GM21528 (cell line): ENCODE measurements around the gene SLC26A3.

Experiments used
- ATAC-seq: cut with Tn5 transposase; IDR thresholded peaks from one replicate; pipeline ENCODE4 v1.9.1; 2021; ENCODE audit warnings: mild to moderate bottlenecking, moderate library complexity; ENCODE audit not compliant: unreplicated experiment, low FRiP score

SLC26A3 gene

GRCh38 chr7:107816011-107816566, 13.1 kb upstream of the SLC26A3 start:
- ATAC-seq = no peak

GRCh38 chr7:107815254-107815882, 12.3 kb upstream of the SLC26A3 start:
- no peak for ATAC-seq

GRCh38 chr7:107813524-107813923, 10.5 kb upstream of the SLC26A3 start:
- ATAC-seq = no peak

- no peak for ATAC-seq
Measured at GRCh38 chr7:107811934-107812333, 8.9 kb upstream of the SLC26A3 start.

- no peak for ATAC-seq
Measured at GRCh38 chr7:107810626-107811025, 7.6 kb upstream of the SLC26A3 start.

GRCh38 chr7:107809179-107809578, 6.2 kb upstream of the SLC26A3 start:
- ATAC-seq = no peak

GRCh38 chr7:107799647-107800264, 3.3 kb downstream of the SLC26A3 start:
- no peak for ATAC-seq

- ATAC-seq = no peak
Measured at GRCh38 chr7:107792364-107792763, 10.7 kb downstream of the SLC26A3 start.

- no peak for ATAC-seq
Measured at GRCh38 chr7:107789647-107790046, 13.4 kb downstream of the SLC26A3 start.

- no peak for ATAC-seq
Measured at GRCh38 chr7:107788662-107789061, 14.4 kb downstream of the SLC26A3 start.

- ATAC-seq = no peak
Measured at GRCh38 chr7:107788216-107788615, 14.8 kb downstream of the SLC26A3 start.

- no peak for ATAC-seq
Measured at GRCh38 chr7:107785926-107786325, 17.1 kb downstream of the SLC26A3 start.

- no peak for ATAC-seq
Measured at GRCh38 chr7:107785170-107785569, 17.9 kb downstream of the SLC26A3 start.

GRCh38 chr7:107783648-107784047, 19.4 kb downstream of the SLC26A3 start:
- no peak for ATAC-seq

- ATAC-seq = no peak
Measured at GRCh38 chr7:107782374-107782773, 20.6 kb downstream of the SLC26A3 start.

- ATAC-seq = no peak
Measured at GRCh38 chr7:107779647-107780099, 23.4 kb downstream of the SLC26A3 start.

- no peak for ATAC-seq
Measured at GRCh38 chr7:107778283-107778682, 24.7 kb downstream of the SLC26A3 start.

- no peak for ATAC-seq
Measured at GRCh38 chr7:107777702-107778101, 25.3 kb downstream of the SLC26A3 start.

- ATAC-seq = no peak
Measured at GRCh38 chr7:107773027-107773426, 30.0 kb downstream of the SLC26A3 start.

- ATAC-seq = no peak
Measured at GRCh38 chr7:107768263-107768662, 34.8 kb downstream of the SLC26A3 start.

GRCh38 chr7:107767391-107767790, 35.6 kb downstream of the SLC26A3 start:
- no peak for ATAC-seq

GRCh38 chr7:107758667-107759066, 44.4 kb downstream of the SLC26A3 start:
- ATAC-seq = no peak
